ENCODE results near the gene MEIOSIN.
"Not testable (repeated sequence)": the region's sequence is repeated elsewhere in the genome, so short reads cannot be mapped to it uniquely, and the experiment has no call there.

The MEIOSIN gene

DNA sequence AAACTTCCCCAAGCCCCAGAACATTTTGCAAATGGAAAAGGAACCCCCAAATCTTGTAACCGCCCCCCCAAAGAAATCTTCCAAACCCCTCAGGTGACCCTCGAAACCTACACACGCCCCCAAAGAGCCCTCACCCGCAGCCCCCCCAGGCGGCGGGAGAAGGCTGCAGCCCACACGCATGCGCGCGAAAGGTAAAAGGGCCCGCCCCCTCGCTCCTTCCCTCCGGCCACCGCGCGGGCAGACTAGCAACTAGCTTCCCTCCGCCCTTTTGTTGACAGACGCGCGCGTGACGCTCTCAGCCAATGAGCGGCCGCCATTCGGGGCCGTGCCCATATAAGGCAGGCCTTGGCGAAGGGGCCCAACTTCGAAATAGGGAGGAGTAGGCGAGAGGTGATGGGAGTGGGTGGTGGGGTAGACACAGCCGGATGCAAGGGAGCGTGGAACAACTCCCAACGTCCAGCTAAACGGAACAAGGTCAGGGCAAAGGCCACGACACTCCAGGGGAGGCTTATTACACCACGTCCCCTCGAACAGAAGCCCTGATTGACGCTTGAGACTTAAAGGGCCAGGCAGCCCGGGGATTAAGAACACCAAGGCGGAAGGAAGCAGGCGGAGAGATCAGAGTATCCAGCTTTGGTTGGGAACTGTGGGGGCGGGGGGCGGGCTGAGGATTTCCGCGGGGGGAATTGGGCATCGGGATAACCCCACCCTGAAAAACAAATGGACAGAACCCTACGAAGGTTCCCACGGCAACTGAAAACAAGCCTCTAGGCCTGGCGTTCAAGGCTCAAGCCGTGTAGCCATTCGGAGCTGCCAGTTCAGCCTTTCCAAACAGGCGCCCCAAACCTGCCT is 15.9 kb upstream of the MEIOSIN start:
- DNase-seq: peak; percentile 100
- in situ Hi-C loops (cut with MboI; ENCODE audit: low pct_unique_long_range_greater_than_20kb, low sequenced_read_pairs): no loop called here

DNA sequence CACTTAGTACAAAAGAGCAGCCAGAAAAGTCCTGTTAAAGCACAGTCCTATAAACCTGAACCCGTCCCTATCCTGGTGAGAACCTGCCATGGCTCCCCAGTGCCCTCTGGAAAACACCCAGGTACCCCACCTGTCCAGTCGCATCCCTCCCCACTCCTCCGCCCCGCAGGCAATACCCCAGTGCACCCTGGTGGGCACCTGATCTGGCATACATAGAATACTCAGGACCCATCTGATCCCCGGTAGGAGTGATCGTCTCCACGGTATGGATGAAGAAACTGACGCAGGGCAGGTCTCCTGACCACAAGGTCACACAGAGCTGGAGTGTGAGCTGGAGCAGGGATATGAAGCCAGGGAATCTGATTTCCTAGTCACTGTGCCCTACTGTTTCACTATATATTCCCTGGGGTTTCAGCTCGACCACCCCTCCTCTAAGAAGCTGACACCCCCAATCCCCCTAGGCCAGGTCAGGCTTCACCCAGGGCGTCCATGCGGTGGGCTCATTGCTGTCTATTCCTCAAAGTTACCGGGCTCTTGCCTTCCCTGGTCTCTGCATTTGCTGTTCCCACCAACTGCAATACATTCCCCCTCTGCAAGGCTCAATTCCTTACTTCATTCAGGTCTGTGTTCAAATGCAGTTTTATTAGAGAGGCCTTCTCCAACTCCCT is 15.1 kb upstream of the MEIOSIN start:
- no peak for DNase-seq
- in situ Hi-C loops (cut with MboI; ENCODE audit: low pct_unique_long_range_greater_than_20kb, low sequenced_read_pairs): no loop called here

DNA sequence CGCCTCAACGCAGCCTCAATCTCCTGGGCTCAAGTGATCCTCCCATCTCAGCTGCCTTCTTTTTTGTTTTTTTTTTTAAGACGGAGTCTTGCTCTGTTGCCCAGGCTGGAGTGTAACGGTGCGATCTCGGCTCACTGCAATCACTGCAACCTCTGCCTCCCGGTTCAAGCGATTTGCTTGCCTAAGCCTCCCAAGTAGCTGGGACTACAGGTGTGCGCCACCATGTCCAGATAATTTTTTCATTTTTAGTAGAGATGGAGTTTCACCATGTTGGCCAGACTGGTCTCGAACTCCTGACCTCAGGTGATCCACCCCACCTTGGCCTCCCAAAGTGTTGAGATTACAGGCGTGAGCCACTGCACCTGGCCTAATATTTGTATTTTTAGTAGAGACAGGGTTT is 13.2 kb upstream of the MEIOSIN start:
- in situ Hi-C loops (cut with MboI; ENCODE audit: low pct_unique_long_range_greater_than_20kb, low sequenced_read_pairs); DNase-seq: not testable (repeated sequence)

DNA sequence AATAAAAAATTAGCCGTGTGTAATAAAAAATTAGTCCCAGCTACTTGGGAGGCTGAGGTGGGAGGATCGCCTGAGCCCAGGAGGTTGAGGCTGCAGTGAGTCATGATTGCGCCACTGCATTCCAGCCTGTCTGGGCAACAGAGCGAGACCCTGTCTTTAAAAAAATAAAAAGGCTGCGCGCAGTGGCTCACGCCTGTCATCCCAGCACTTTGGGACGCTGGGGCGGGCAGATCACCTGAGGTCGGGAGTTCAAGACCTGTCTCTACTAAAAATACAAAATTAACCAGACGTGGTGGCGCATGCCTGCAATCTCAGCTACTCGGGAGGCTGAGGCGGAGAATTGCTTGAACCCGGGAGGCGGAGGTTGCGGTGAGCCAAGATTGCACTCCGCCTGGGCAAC is 4.6 kb upstream of the MEIOSIN start:
- in situ Hi-C loops (cut with MboI; ENCODE audit: low pct_unique_long_range_greater_than_20kb, low sequenced_read_pairs); DNase-seq: not testable (repeated sequence)

DNA sequence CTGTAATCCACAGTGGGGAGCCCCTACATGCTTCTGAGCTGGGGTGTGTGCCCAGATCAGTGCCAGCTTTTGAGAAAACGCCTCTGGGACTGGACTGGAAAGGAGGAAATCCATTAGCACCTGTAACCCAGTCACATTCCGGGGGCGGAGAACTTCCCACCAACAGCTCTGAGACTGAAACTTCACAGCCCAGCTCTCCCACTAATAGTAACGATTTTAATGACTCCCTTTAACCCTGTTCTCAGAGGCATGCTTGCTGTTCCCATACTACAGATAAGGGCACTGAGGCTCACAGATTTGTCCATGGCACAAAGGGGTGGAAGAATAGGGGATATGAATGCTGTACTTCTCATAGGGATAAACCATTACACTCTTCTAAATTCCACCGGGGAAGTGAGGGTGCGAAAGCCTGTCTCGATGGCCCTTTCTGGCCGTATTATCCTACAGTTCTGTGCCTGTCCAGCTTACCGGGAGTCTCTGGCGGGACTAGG is 3.4 kb upstream of the MEIOSIN start:
- in situ Hi-C loops (cut with MboI; ENCODE audit: low pct_unique_long_range_greater_than_20kb, low sequenced_read_pairs): no loop called here
- no peak for DNase-seq

DNA sequence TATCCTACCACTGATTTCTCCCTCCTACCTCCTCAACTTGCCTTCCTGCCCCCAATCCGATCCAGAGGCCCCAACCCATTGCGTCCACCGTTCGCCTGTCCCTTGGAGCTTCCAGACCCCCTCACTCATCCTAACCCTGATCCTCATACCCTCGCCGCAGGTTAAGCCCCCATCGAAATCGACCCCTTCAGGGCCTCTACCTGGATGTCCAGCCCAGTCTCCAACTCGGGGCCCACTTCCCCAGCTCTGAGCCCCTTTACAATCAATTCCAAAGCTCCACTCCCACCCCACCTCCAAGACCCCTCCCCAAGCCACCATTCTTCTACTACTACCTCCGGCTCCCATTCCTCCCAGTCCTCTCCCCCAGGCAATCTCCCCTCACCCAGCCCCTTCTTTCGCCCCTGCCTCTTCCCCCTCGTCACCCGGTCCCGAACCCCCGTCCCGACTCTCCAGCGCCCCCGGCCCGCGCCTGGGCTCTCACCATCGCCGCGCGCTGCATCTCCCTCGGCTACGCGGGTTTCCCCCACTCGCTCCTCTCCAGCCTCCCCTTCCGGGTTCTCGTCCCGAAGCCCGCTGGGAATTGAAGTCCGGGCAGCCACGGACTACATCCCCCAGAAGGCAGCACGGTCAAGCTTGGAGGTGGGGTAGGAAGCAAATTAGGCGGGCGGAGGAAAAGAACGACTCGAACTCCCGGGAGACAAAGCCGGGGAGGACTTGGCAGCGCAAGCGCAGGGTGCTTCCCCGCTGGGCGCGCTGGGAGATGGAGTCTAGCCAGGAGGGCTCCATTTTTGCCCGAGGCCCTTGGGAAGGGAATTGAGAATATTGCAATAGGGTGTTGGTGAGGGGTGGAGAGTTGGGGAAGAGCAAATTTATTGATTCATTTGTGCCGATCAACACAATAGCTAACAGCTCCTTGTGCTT is 2.6 kb upstream of the MEIOSIN start, which contains the start of gene FBXO46:
Gene FBXO46 (minus strand): TSS at position 529 of the 921 bp plus-strand sequence. CDS start 17,401 bp downstream, outside the sequence.
- in situ Hi-C loops (cut with MboI; ENCODE audit: low pct_unique_long_range_greater_than_20kb, low sequenced_read_pairs): no loop called here
- DNase-seq: peak; percentile 99

DNA sequence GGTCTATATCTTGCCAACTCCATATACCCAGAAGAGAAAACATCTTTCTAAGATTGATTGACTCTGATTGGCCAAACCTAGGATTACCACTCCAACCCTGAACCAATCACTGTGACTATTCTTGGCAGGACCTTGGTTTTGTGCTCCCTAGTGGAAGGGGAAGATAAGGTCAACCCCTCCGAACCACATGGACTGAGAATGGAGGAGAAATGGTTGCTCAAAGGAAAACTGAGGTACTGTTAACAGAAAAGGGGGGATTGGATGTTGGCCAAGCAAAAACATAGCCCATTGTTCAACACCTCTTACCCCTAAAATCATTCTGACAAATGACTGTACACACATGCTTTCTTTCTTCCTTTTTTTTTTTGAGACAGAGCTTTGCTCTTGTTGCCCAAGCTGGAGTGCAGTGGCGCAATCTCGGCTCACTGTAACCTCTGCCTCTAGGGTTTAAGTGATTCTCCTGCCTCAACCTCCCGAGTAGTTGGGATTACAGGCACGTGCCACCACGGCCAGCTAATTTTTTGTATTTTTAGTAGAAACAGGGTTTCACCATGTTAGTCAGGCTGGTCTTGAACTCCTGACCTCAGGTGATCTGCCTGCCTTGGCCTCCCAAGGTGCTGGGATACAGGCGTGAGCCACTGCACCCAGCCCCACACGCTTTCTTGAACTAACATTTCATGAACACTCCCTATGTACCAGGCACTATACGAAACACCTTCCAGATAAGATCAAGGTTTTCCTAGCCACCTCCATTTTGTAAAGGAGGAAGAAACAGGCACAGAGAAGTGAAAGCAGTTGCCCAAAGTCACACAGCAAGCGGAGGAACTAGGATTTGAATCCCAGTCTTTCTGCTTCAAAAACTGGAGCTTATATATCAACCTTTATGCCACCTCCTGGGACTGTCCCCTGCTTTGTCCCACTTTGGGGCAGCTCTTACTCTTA is 6.5 kb downstream of the MEIOSIN start:
- DNase-seq: peak; percentile 49
- in situ Hi-C loops (cut with MboI; ENCODE audit: low pct_unique_long_range_greater_than_20kb, low sequenced_read_pairs): no loop called here

DNA sequence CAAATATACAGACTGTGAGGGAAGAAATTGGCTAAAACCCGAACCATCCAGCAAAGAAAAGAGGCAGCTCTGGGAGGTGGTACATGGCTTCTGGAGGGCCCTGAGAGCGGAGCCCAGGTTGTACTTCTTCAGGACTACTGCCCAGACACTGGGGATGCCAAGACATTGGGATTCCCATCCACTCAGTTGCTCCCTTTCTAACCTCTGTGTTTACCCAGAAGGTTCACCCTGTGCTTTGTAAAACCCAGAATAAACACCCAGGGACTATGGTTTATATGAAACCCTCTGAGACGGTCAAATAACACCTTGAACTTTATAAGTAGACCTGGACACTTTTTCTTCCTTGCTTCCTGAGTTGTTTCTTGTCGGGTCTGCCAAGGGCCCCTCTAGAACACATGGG is 9.7 kb downstream of the MEIOSIN start:
- DNase-seq: no peak
- in situ Hi-C loops (cut with MboI; ENCODE audit: low pct_unique_long_range_greater_than_20kb, low sequenced_read_pairs): no loop called here

DNA sequence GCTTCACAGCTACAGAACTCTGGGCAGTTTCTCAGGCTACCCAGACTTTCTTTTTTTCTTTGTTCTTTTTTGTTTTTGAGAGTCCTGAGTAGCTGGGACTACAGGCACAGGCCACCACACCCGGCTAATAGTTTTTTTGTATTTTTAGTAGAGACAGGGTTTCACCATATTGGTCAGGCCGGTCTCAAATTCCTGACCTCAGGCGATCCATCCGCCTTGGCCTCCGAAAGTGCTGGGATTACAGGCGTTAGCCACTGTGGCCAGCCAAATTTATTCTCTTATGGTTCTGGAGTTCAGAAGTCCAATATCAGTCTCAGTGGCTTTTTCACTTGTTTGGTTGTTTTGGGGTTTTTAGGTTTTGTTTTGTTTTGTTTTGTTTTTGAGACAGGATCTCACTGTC is 12.4 kb downstream of the MEIOSIN start:
- in situ Hi-C loops (cut with MboI; ENCODE audit: low pct_unique_long_range_greater_than_20kb, low sequenced_read_pairs): no loop called here
- no peak for DNase-seq

DNA sequence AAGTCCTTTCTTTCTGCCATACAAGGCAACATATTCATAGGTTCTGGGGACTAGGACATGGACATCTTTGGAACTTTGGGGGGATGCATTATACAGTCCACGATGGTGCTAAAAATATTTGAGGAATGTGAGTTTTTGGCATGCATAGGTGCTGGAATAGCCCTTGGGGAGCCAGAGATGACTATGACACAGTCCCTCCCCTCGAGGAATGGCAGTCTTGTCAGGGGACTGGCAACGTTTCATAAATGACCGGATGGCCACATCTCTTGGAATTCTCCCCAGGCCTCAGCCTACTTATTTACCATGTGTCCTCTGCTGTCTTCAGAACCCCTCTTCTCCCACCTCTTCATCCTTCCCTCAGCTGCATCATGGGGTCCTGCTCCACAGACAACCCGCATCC is 13.6 kb downstream of the MEIOSIN start:
- in situ Hi-C loops (cut with MboI; ENCODE audit: low pct_unique_long_range_greater_than_20kb, low sequenced_read_pairs): no loop called here
- no peak for DNase-seq

DNA sequence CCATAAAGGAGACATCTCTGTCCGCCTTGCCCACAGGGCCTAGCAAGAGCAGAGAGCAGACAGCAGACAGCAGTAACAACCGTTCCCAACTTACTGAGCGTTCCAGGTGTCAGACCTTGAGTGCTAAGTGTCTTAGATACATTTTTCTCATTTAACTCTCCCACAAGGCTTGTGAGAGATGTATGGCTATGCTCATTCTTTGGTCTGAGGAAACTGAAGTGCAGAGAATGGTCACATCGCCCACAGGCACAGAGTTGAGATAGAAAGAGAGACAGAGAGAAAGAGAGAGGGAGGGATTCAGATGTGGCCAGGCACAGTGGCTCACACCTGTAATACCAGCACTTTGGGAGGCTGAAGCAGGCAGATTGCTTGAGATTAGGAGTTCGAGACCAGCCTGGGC is 14.3 kb downstream of the MEIOSIN start:
- no peak for DNase-seq
- in situ Hi-C loops (cut with MboI; ENCODE audit: low pct_unique_long_range_greater_than_20kb, low sequenced_read_pairs): no loop called here

DNA sequence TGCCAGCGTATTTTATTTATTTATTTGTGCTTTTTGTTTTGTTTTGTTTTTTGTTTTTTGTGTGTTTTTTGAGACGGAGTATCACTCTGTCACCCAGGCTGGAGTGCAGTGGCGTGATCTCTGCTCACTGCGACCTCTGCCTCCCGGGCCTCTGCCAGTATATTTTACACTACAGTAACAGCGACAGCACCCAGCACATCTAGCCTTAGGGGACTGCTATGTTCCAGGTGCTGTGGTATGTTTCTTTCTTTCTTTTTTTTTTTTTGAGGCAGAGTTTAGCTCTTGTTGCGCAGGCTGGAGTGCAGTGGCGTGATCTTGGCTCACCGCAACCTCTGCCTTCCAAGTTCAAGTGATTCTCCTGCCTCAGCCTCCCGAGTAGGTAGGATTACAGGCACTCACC is 18.2 kb downstream of the MEIOSIN start:
- in situ Hi-C loops (cut with MboI; ENCODE audit: low pct_unique_long_range_greater_than_20kb, low sequenced_read_pairs); DNase-seq: not testable (repeated sequence)

DNA sequence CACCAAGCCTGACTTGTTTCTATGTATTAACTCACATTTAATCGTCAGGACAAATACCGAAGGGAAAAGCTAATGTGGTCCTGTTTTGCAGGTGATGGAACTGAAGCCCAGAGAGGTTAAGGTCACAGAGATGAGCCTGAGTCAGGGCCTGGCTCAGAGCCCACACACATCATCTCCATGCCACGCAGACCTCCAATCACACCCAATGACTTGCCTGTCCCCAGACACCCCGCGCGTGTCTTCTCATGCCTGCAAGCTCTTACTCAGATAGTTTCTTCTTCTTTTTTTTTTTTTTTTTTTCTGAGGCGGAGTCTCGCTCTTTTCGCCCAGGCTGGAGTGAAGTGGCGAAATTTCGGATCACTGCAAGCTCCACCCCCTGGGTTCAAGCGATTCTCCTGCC is 19.4 kb downstream of the MEIOSIN start:
- in situ Hi-C loops (cut with MboI; ENCODE audit: low pct_unique_long_range_greater_than_20kb, low sequenced_read_pairs): no loop called here
- no peak for DNase-seq

DNA sequence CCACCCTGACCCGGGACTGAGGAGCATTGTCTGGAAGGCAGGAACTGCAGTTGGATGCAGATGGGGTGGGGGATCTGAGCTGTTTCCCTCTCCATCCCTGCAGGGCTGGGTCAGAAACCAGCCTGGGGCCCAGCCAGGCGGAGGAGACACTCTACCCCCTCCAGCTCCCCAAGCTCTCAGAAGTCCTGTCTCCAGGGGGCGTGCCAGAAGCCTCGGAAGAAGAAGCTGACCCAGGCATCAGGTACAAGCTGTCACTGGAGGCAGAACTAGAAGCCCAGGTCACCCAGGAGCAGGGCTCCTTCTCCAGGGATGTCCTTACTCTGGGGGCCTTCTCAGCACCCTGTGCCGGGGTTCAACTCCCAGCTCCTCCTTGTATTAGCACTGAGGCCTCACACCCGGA is 20.3 kb downstream of the MEIOSIN start:
- in situ Hi-C loops (cut with MboI; ENCODE audit: low pct_unique_long_range_greater_than_20kb, low sequenced_read_pairs): no loop called here
- no peak for DNase-seq

DNA sequence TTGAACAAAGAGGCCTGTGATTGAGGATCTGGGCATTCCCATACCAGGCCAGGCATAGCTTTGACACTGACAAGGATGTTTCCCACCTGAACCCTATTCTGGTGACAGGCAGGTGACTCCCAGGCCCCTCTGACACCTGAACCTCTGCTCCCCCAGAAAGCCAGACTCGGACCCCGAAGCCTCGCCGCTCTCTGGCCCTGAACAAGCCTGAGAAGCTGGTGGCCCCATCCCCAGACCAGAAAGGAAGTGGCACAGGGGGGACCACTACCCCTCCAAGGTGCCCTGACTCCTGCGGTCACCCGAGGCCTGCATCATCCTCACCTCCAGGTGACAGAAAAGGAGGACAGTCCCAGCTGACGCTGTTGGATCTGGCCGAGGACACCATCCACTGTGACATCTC is 21.1 kb downstream of the MEIOSIN start:
- no peak for DNase-seq
- in situ Hi-C loops (cut with MboI; ENCODE audit: low pct_unique_long_range_greater_than_20kb, low sequenced_read_pairs): no loop called here

DNA sequence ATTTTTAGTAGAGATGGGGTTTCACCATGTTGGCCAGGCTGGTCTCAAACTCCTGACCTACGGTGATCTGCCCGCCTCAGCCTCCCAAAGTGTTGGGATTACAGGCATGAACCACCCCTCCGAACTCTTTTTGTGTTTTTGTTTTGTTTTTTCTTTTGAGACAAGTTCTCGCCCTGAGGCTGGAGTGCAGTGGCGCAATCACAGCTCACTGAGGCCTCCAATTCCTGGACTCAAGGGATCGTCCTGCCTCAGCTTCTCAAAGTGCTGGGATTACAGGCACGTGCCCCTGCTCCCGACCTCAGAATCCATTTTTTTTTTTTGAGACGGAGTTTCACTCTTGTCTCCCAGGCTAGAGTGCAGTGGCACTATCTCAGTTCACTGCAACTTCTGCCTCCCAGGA is 24.5 kb downstream of the MEIOSIN start:
- in situ Hi-C loops (cut with MboI; ENCODE audit: low pct_unique_long_range_greater_than_20kb, low sequenced_read_pairs): no loop called here
- no peak for DNase-seq

DNA sequence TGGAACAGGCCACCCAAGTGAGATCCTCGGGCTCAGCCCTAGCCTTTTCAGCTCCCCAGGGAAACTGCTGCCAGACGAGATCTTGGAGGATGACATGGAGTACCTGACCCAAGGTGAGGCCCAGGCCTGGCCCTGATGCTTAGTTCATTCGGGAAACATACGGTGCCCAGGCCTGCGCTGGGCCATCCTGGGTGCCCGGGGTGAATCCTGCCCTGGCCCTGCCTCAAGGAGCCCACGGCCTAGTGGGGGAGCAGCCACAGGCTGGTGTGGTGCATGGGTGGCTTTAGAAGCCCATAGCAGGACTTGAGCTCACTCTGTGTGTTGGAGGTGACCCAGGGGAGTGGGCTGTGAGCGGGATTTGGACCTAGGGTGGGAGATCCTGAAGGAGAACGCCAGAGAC is 25.7 kb downstream of the MEIOSIN start:
- in situ Hi-C loops (cut with MboI; ENCODE audit: low pct_unique_long_range_greater_than_20kb, low sequenced_read_pairs): no loop called here
- no peak for DNase-seq

DNA sequence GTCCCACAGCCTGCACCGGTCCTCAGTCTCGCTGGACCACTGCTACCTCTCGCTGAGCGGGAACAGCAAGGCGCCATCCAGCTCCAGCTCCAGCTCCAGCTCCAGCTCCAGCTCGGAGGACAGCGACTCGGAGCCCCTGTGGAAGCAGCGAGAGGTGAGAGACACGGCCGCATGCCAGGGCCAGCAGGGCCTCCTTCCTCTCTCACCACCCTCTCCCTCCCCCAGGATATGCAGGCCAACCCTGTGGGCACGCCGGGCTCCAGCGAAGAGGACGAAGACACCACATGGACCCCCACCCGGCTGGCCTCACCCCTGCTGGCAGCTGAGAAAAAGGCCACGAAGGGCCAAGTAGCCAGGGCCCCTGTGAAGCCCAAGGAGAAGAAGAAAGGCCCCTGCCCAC is 28.5 kb downstream of the MEIOSIN start:
- in situ Hi-C loops (cut with MboI; ENCODE audit: low pct_unique_long_range_greater_than_20kb, low sequenced_read_pairs): no loop called here
- no peak for DNase-seq
